HL-60 (cell line): ENCODE results near the gene PSENEN.

Experiments used
- DNase-seq, 2 experiments: peaks; one replicate each; pipeline ENCODE4 v3.0.0-alpha.2; 2010 to 2020; ENCODE audit warnings: low read depth in 1 of 2, low spot score in 1 of 2
- H3K27ac ChIP-seq: fragments of 250-450 bp; sonication (Bioruptor Pico); replicated peaks from 2 replicates; pipeline ENCODE4 v1.5.1; 2020; ENCODE audit warnings: mild to moderate bottlenecking, moderate library complexity
- H3K27me3 ChIP-seq: fragments of 250-450 bp; sonication (Bioruptor Pico); 2 replicates; pipeline ENCODE4 v1.5.1; 2021; ENCODE audit warnings: mild to moderate bottlenecking, moderate library complexity; ENCODE audit not compliant: insufficient read depth, poor library complexity, severe bottlenecking
- H3K4me3 ChIP-seq: replicated peaks from 2 replicates; pipeline ENCODE4 v1.5.1; 2011; ENCODE audit warnings: mild to moderate bottlenecking, control low read depth, low read length; ENCODE audit not compliant: insufficient read depth
- GABPA ChIP-seq: IDR thresholded peaks from 2 replicates; pipeline ENCODE4 v1.6.1; 2012; ENCODE audit warnings: low read depth
- POLR2AphosphoS5 ChIP-seq: IDR thresholded peaks from 2 replicates; pipeline ENCODE4 v1.6.1; 2012; ENCODE audit warnings: low read depth
- SPI1 ChIP-seq: IDR thresholded peaks from 2 replicates; pipeline ENCODE4 v1.6.1; 2012; ENCODE audit warnings: low read depth, mild to moderate bottlenecking, borderline replicate concordance
- TF ChIP-seq, protein P1 (sequence below): IDR thresholded peaks from one replicate; pipeline ENCODE4 v1.5.1; 2011; ENCODE audit warnings: low read length, control low read depth, inconsistent platforms; ENCODE audit not compliant: insufficient read depth
- TF ChIP-seq, protein P2 (sequence below): IDR thresholded peaks from 2 replicates; pipeline ENCODE4 v1.6.1; 2012; ENCODE audit warnings: low read depth; ENCODE audit not compliant: insufficient replicate concordance

PSENEN gene

DNA sequence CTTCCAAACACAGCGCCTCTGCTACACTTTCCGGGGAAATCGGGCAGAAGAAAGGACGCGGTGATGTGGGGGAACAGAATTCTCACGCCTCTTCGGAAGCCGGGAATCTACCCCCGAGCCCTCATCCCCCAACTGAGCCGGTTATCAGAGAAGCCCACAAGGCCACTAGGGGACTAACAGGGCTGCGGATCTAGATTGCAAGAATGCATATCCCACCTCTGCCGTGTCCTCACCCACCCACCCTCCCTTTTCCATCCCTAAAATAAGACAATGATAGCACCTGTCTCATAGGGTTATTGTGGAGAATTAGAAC lies 4.3 kb upstream of the PSENEN start:
- TF ChIP-seq POLR2AphosphoS5 (no peak), SPI1 (no peak), GABPA (0 out of 2 replicates have a peak, but pooled peaks have one; percentile 4)
- TF ChIP-seq, protein P1, sequence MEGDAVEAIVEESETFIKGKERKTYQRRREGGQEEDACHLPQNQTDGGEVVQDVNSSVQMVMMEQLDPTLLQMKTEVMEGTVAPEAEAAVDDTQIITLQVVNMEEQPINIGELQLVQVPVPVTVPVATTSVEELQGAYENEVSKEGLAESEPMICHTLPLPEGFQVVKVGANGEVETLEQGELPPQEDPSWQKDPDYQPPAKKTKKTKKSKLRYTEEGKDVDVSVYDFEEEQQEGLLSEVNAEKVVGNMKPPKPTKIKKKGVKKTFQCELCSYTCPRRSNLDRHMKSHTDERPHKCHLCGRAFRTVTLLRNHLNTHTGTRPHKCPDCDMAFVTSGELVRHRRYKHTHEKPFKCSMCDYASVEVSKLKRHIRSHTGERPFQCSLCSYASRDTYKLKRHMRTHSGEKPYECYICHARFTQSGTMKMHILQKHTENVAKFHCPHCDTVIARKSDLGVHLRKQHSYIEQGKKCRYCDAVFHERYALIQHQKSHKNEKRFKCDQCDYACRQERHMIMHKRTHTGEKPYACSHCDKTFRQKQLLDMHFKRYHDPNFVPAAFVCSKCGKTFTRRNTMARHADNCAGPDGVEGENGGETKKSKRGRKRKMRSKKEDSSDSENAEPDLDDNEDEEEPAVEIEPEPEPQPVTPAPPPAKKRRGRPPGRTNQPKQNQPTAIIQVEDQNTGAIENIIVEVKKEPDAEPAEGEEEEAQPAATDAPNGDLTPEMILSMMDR, result no peak
- TF ChIP-seq, protein P2, sequence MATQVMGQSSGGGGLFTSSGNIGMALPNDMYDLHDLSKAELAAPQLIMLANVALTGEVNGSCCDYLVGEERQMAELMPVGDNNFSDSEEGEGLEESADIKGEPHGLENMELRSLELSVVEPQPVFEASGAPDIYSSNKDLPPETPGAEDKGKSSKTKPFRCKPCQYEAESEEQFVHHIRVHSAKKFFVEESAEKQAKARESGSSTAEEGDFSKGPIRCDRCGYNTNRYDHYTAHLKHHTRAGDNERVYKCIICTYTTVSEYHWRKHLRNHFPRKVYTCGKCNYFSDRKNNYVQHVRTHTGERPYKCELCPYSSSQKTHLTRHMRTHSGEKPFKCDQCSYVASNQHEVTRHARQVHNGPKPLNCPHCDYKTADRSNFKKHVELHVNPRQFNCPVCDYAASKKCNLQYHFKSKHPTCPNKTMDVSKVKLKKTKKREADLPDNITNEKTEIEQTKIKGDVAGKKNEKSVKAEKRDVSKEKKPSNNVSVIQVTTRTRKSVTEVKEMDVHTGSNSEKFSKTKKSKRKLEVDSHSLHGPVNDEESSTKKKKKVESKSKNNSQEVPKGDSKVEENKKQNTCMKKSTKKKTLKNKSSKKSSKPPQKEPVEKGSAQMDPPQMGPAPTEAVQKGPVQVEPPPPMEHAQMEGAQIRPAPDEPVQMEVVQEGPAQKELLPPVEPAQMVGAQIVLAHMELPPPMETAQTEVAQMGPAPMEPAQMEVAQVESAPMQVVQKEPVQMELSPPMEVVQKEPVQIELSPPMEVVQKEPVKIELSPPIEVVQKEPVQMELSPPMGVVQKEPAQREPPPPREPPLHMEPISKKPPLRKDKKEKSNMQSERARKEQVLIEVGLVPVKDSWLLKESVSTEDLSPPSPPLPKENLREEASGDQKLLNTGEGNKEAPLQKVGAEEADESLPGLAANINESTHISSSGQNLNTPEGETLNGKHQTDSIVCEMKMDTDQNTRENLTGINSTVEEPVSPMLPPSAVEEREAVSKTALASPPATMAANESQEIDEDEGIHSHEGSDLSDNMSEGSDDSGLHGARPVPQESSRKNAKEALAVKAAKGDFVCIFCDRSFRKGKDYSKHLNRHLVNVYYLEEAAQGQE, result no peak
- H3K27me3 ChIP-seq, result no peaks in the 10 kb centered on the region
- H3K4me3 ChIP-seq, result peak overlapping the region; percentile 63
- peak overlapping the region; percentile 71 for H3K27ac ChIP-seq
- no peak for DNase-seq

DNA sequence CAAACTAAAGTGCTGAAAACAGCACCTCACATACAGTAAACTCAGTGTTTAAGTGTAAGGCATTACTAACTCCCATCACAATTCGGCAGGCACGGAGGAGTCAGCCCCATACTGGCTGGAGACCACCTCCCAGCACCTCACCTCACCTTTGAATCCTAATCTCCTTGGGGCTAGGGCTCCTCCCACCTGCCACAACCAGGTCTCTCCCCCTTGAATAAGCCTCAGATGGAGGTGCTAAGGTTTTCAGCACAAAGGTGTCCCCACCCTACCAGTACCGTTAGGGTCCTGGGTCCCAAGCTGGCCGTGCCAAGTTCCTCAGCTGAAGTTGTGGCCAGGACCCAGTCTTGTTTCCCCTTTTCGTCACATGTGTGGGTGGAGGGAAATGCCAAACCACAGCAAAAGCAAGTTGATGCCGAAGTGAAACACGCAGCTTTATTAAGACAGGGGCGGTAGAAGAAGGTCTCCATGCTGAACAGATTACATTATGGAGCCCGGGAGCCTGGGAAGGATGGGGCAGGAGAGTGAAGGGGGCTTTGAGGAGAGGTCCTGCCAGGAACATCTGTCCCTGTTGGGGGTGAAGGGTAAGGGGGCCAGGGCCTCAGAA lies 3.2 kb upstream of the PSENEN start, which contains the start of gene IGFLR1:
TSS of gene IGFLR1 (minus strand) at position 332 of the 604 bp plus-strand sequence. CDS start 1,272 bp downstream, outside the sequence.
- peak in 1 of 2 experiments; percentile 88 for DNase-seq
- H3K4me3 ChIP-seq, result peak within 1 kb of the TSS; percentile 18; the same call in 1 of the 2 replicates
- TF ChIP-seq POLR2AphosphoS5 (peak; percentile 43; the same call in 1 of the 2 replicates), SPI1 (peak; percentile 57; the same call in 1 of the 2 replicates), GABPA (no peak)
- no peaks in the 10 kb centered on the region for H3K27me3 ChIP-seq
- H3K27ac ChIP-seq, result peak within 1 kb of the TSS; percentile 67

DNA sequence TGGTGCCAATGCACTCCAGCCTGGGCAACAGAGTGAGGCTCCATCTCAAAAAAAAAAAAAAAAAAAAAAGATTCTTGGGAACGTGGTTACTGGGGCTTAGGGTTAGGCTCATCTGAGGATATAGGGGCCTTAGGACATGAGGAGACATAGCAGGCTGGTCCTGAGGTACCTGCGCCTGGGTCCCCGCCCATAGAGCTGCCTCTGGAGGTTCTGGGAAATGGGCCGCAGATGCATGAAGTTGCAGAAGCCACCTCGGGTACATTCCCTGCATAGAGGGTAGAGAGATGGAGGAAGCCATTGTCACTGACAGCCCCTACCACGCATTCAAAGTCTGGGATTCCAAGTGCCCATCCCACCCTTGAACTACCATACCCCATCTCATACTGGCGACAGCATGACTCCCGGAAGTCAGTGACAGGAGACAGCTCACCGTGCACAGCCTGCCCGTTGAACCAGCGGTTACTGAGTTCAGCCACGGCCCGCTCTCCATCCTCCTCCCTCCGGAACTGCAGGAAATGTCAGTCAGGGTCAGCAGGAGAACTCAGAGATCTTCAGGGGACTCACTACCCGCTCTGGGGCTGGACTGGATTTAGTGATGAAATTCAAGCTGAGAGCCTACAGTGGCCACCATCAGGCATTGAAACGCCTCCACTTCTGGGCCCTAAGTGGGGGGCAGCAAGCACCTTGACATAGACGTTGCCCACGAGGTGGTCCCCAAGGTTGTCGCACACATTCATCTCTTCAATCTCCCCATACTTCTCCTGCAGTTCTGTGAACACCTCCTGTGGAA lies 1.6 kb upstream of the PSENEN start:
- TF ChIP-seq, protein P2, result no peak
- TF ChIP-seq SPI1, result no peak
- TF ChIP-seq POLR2AphosphoS5, result no peak
- no peak for TF ChIP-seq GABPA
- TF ChIP-seq, protein P1, result no peak
- DNase-seq, result no peak
- Histone ChIP-seq H3K27me3 (no peaks in the 10 kb centered on the region), H3K27ac (no peak overlapping the region; the same call in 1 of the 2 replicates), H3K4me3 (no peak overlapping the region; the same call in 1 of the 2 replicates)
